ENCODE data around the gene KRT86.

Gene KRT86

DNA sequence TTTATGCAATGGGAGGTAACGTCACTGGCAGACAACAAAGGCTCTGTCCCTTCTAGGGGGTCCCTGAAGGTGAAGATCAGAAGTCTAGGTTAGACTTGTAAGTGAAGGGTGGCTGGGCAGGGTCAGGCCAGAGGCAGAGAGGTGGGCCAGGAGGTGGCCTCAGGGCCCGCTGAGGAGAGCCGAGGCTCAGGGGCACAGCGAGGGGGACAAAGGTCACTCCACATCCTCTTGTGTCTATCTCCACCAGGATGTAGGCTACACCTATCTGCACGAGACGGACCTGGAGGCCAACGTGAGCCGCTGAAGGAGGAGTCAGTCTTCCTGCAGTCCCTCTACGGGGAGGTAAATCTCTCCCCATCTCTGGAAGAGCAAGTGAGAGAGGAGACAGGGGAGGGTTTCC, 72.6 kb downstream of the KRT86 start:
- Histone ChIP-seq H3K4me1 (ENCODE audit: control insufficient read depth, low read length) (no peaks in the 10 kb centered on the region), H3F3A (ENCODE audit: control insufficient read depth, insufficient read depth) (no peaks in the 10 kb centered on the region), H3K36me3 (ENCODE audit: control insufficient read depth, low read length) (no peaks in the 10 kb centered on the region), H3K4me2 (ENCODE audit: low read length) (no peak overlapping the region), H3K9me2 (replicated peaks; ENCODE audit: control insufficient read depth, low read length) (no peaks in the 10 kb centered on the region), H3K79me2 (ENCODE audit: control insufficient read depth, low read length) (no peaks in the 10 kb centered on the region), H3K4me3 (ENCODE audit: low read length) (no peak overlapping the region), H4K20me1 (ENCODE audit: control insufficient read depth, insufficient read depth, low read depth, low read length) (no peaks in the 10 kb centered on the region), H3K27ac (ENCODE audit: low read depth, low read length) (no peak overlapping the region), H3K27me3 (ENCODE audit: control insufficient read depth, low read length) (peaks cover 19% of the 10 kb centered on the region; the same call in 1 of the 2 replicates), H3K9me3 (ENCODE audit: control insufficient read depth, insufficient read depth, low read length) (no peaks in the 10 kb centered on the region)
- no peak for TF ChIP-seq EZH2phosphoT487 (IDR thresholded peaks at IDR 0.05; ENCODE audit: borderline replicate concordance, low read length)
- TF ChIP-seq, protein P1, sequence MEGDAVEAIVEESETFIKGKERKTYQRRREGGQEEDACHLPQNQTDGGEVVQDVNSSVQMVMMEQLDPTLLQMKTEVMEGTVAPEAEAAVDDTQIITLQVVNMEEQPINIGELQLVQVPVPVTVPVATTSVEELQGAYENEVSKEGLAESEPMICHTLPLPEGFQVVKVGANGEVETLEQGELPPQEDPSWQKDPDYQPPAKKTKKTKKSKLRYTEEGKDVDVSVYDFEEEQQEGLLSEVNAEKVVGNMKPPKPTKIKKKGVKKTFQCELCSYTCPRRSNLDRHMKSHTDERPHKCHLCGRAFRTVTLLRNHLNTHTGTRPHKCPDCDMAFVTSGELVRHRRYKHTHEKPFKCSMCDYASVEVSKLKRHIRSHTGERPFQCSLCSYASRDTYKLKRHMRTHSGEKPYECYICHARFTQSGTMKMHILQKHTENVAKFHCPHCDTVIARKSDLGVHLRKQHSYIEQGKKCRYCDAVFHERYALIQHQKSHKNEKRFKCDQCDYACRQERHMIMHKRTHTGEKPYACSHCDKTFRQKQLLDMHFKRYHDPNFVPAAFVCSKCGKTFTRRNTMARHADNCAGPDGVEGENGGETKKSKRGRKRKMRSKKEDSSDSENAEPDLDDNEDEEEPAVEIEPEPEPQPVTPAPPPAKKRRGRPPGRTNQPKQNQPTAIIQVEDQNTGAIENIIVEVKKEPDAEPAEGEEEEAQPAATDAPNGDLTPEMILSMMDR (IDR thresholded peaks at IDR 0.05; ENCODE audit: low read depth, low read length, poor library complexity, severe bottlenecking), result no peak

- Histone ChIP-seq H3K36me3 (ENCODE audit: control insufficient read depth, low read length) (no peaks in the 10 kb centered on the region), H3F3A (ENCODE audit: control insufficient read depth, insufficient read depth) (no peaks in the 10 kb centered on the region), H3K4me3 (ENCODE audit: low read length) (no peak overlapping the region), H3K4me2 (ENCODE audit: low read length) (no peak overlapping the region), H3K9me3 (ENCODE audit: control insufficient read depth, insufficient read depth, low read length) (no peaks in the 10 kb centered on the region), H3K9me2 (replicated peaks; ENCODE audit: control insufficient read depth, low read length) (no peaks in the 10 kb centered on the region), H3K79me2 (ENCODE audit: control insufficient read depth, low read length) (no peaks in the 10 kb centered on the region), H3K4me1 (ENCODE audit: control insufficient read depth, low read length) (no peaks in the 10 kb centered on the region), H4K20me1 (ENCODE audit: control insufficient read depth, insufficient read depth, low read depth, low read length) (no peaks in the 10 kb centered on the region), H3K27me3 (ENCODE audit: control insufficient read depth, low read length) (peaks cover 19% of the 10 kb centered on the region; the same call in 1 of the 2 replicates), H3K27ac (ENCODE audit: low read depth, low read length) (no peak overlapping the region)
- TF ChIP-seq, protein P1 (IDR thresholded peaks at IDR 0.05; ENCODE audit: low read depth, low read length, poor library complexity, severe bottlenecking), result no peak
- TF ChIP-seq EZH2phosphoT487 (IDR thresholded peaks at IDR 0.05; ENCODE audit: borderline replicate concordance, low read length), result no peak
These were observed 73.4 kb downstream of the KRT86 start for GRCh38 chr12:52347551-52348510.

- H3K27ac ChIP-seq (ENCODE audit: low read depth, low read length), result no peak overlapping the region
- H3K27me3 ChIP-seq (ENCODE audit: control insufficient read depth, low read length), result peaks cover 26% of the 10 kb centered on the region
- no peaks in the 10 kb centered on the region for H3K9me2 ChIP-seq (replicated peaks; ENCODE audit: control insufficient read depth, low read length)
- no peaks in the 10 kb centered on the region for H3K4me1 ChIP-seq (ENCODE audit: control insufficient read depth, low read length)
- H3K79me2 ChIP-seq (ENCODE audit: control insufficient read depth, low read length), result no peaks in the 10 kb centered on the region
- no peaks in the 10 kb centered on the region for H3F3A ChIP-seq (ENCODE audit: control insufficient read depth, insufficient read depth)
- no peaks in the 10 kb centered on the region for H3K36me3 ChIP-seq (ENCODE audit: control insufficient read depth, low read length)
- H4K20me1 ChIP-seq (ENCODE audit: control insufficient read depth, insufficient read depth, low read depth, low read length), result no peaks in the 10 kb centered on the region
- no peak overlapping the region for H3K4me2 ChIP-seq (ENCODE audit: low read length)
- no peak for TF ChIP-seq EZH2phosphoT487 (IDR thresholded peaks at IDR 0.05; ENCODE audit: borderline replicate concordance, low read length)
- TF ChIP-seq, protein P1 (IDR thresholded peaks at IDR 0.05; ENCODE audit: low read depth, low read length, poor library complexity, severe bottlenecking), result no peak
- H3K4me3 ChIP-seq (ENCODE audit: low read length), result no peak overlapping the region
- H3K9me3 ChIP-seq (ENCODE audit: control insufficient read depth, insufficient read depth, low read length), result no peaks in the 10 kb centered on the region
These were observed 74.8 kb downstream of the KRT86 start for GRCh38 chr12:52349196-52349595.
